Measurements from ENCODE around the gene RUNX1. TPM values are rescaled to one million over a fixed set of nuclear protein-coding genes. Genes with fewer than 3 reads are reported as not detected.

Gene RUNX1
- total and polyA plus RNA-seq, 2 of the 13 experiments (the other 11 are each of a cell fraction or from before 2014, with no cell fraction given), result 5.4 to 6.4 TPM

- WGBS (ENCODE audit: low lambda C conversion rate), result 96% methylated on average over 18 of the region's 18 CpGs
- Histone ChIP-seq H3K4me3 (replicated peaks in 1 of 3; ENCODE audit: insufficient read depth in 1 of 3, low read depth in 2 of 3, low read length in 3 of 3) (no peak overlapping the region), H3K27ac (ENCODE audit: extremely low read length, insufficient read depth, low read length) (no peak overlapping the region), H3K79me2 (ENCODE audit: insufficient read depth, low read length) (peaks cover 9% of the 10 kb centered on the region), H3K9me3 (ENCODE audit: low read length) (no peaks in the 10 kb centered on the region), H3K36me3 (replicated peaks in 1 of 2; ENCODE audit: control insufficient read depth in 1 of 2, insufficient read depth in 2 of 2, low read length in 2 of 2) (peaks cover 14 to 77% of the 10 kb centered on the region in 2 experiments), H4K20me1 (ENCODE audit: insufficient read depth, low read length) (peaks cover 4% of the 10 kb centered on the region; the same call in 1 of the 2 replicates), H2AFZ (ENCODE audit: low read length) (no peak overlapping the region), H3K27me3 (ENCODE audit: control insufficient read depth in 1 of 2, insufficient read depth in 2 of 2, low read length in 2 of 2) (no peaks in the 10 kb centered on the region), H3K9ac (ENCODE audit: insufficient read depth, low read depth, low read length) (no peak overlapping the region), H3K4me1 (ENCODE audit: insufficient read depth, low read length) (peaks cover 17% of the 10 kb centered on the region), H3K4me2 (ENCODE audit: low read depth, low read length) (no peak overlapping the region)
- TF ChIP-seq HES4 (CRISPR knock-in tag; IDR thresholded peaks at IDR 0.05; ENCODE audit: borderline replicate concordance) (no peak), ZFP82 (CRISPR knock-in tag; IDR thresholded peaks at IDR 0.05; ENCODE audit: borderline replicate concordance) (no peak), BORCS8-MEF2B (CRISPR knock-in tag; IDR thresholded peaks at IDR 0.05) (no peak), MIER2 (CRISPR knock-in tag; IDR thresholded peaks at IDR 0.05) (no peak), ZNF576 (CRISPR knock-in tag; IDR thresholded peaks at IDR 0.05) (no peak), RAD51 (IDR thresholded peaks at IDR 0.05; ENCODE audit: borderline replicate concordance) (no peak), ZSCAN9 (CRISPR knock-in tag; IDR thresholded peaks at IDR 0.05; ENCODE audit: borderline replicate concordance) (no peak)
- intact Hi-C loops (cut with micrococcal nuclease; ENCODE audit: unreplicated experiment), result no loop called here
- ATAC-seq, result no peak; the same call in 2 of the 3 replicates
- ChIA-PET CTCF (ENCODE audit: low intra/inter-chr PET ratio, low total read pairs) (no interaction called here), POLR2A (interaction anchor here (2.5 kb wide), 1 partner anchor 17 kb away, joined by 8 read pairs; no protein-coding TSS in a partner anchor)
- in situ Hi-C loops (cut with HindIII; ENCODE audit: extremely low pct_ligation_motif_present, low pct_unique_long_range_greater_than_20kb), result no loop called here
- BruUV-seq (replicated peaks), result no TSS peak
- no peak for FAIRE-seq
- no peak for DNase-seq (ENCODE audit: low spot score)
These were observed 177.8 kb downstream of the RUNX1 start for GRCh38 chr21:34871026-34871908.

GRCh38 chr21:34870246-34870645, 178.9 kb downstream of the RUNX1 start:
- in situ Hi-C loops (cut with HindIII; ENCODE audit: extremely low pct_ligation_motif_present, low pct_unique_long_range_greater_than_20kb), result no loop called here
- no peak for FAIRE-seq
- CTCF ChIA-PET (ENCODE audit: low intra/inter-chr PET ratio, low total read pairs), result no interaction called here
- Histone ChIP-seq H3K27ac (ENCODE audit: extremely low read length, insufficient read depth, low read length) (no peak overlapping the region), H3K4me1 (ENCODE audit: insufficient read depth, low read length) (peaks cover 27% of the 10 kb centered on the region), H3K4me3 (replicated peaks in 1 of 3; ENCODE audit: insufficient read depth in 1 of 3, low read depth in 2 of 3, low read length in 3 of 3) (no peak overlapping the region), H3K9me3 (ENCODE audit: low read length) (no peaks in the 10 kb centered on the region), H4K20me1 (ENCODE audit: insufficient read depth, low read length) (peaks cover 13% of the 10 kb centered on the region), H3K4me2 (ENCODE audit: low read depth, low read length) (no peak overlapping the region), H3K9ac (ENCODE audit: insufficient read depth, low read depth, low read length) (no peak overlapping the region), H3K79me2 (ENCODE audit: insufficient read depth, low read length) (peaks cover 9% of the 10 kb centered on the region), H3K27me3 (ENCODE audit: control insufficient read depth in 1 of 2, insufficient read depth in 2 of 2, low read length in 2 of 2) (no peaks in the 10 kb centered on the region), H3K36me3 (replicated peaks in 1 of 2; ENCODE audit: control insufficient read depth in 1 of 2, insufficient read depth in 2 of 2, low read length in 2 of 2) (peaks cover 11 to 68% of the 10 kb centered on the region in 2 experiments), H2AFZ (ENCODE audit: low read length) (no peak overlapping the region)
- ATAC-seq, result no peak
- no TSS peak for BruUV-seq (replicated peaks)
- intact Hi-C loops (cut with micrococcal nuclease; ENCODE audit: unreplicated experiment), result no loop called here
- DNase-seq (ENCODE audit: low spot score), result no peak
- no peak for TF ChIP-seq ZNF142 (CRISPR knock-in tag; IDR thresholded peaks at IDR 0.05)
- WGBS (ENCODE audit: low lambda C conversion rate), result 88% methylated on average over 3 of the region's 3 CpGs
- POLR2A ChIA-PET, result interaction anchor here (2.5 kb wide), 1 partner anchor 18 kb away, joined by 8 read pairs; no protein-coding TSS in a partner anchor

Data from HepG2 (cell line).